Activated T-cell treated with anti-CD3 and anti-CD28 coated beads, Interleukin-2, amount 50 U/mL, for 72 hours (primary cell): Measurements from ENCODE around the gene PHIP. TPM values are rescaled to one million over a fixed set of nuclear protein-coding genes. Genes with fewer than 3 reads are reported as not detected.
"Not testable (repeated sequence)": the region's sequence is repeated elsewhere in the genome, so short reads cannot be mapped to it uniquely, and the experiment has no call there.

Experiments used
- ATAC-seq, 2 donors: fragments of 150-1000 bp; cut with Tn5 transposase; replicated peaks in 1 of 2; 2 replicates each; pipeline ENCODE4 v1.10.0; 2021; ENCODE audit warnings: moderate library complexity in 2 of 2, mild to moderate bottlenecking in 1 of 2
- DNase-seq, 2 donors: peaks; one replicate each; pipeline ENCODE4 v3.0.0; 2021 to 2022; ENCODE audit warnings: mixed read lengths in 1 of 2
- H3K27ac Mint-ChIP-seq: one replicate; pipeline ENCODE4 v1.8.0; 2022; ENCODE audit warnings: mild to moderate bottlenecking, moderate library complexity, mixed read lengths
- H3K27me3 Mint-ChIP-seq: one replicate; pipeline ENCODE4 v1.8.0; 2022; ENCODE audit warnings: low read depth, mixed read lengths
- H3K36me3 Mint-ChIP-seq, 2 donors: one replicate each; pipeline ENCODE4 v1.8.0; 2022; ENCODE audit warnings: mixed read lengths in 2 of 2, mild to moderate bottlenecking in 1 of 2; ENCODE audit not compliant: insufficient read depth in 2 of 2
- H3K4me1 Mint-ChIP-seq: one replicate; pipeline ENCODE4 v1.8.0; 2022; ENCODE audit warnings: low read depth, mixed read lengths
- H3K4me3 Mint-ChIP-seq, 2 donors: one replicate each; pipeline ENCODE4 v1.8.0; 2022; ENCODE audit warnings: mild to moderate bottlenecking in 2 of 2, mixed read lengths in 2 of 2, moderate library complexity in 2 of 2
- H3K9me3 Mint-ChIP-seq, 2 donors: one replicate each; pipeline ENCODE4 v1.8.0; 2022; ENCODE audit warnings: mixed read lengths in 2 of 2
- total RNA-seq, 2 donors: library from RNA; stranded (reverse); gene quantifications; one replicate each; pipeline ENCODE4 v1.2.3, GENCODE V29; 2022

PHIP gene
- total RNA-seq, 2 donors from 2014 or later: 36.4 to 37.1 TPM

DNA sequence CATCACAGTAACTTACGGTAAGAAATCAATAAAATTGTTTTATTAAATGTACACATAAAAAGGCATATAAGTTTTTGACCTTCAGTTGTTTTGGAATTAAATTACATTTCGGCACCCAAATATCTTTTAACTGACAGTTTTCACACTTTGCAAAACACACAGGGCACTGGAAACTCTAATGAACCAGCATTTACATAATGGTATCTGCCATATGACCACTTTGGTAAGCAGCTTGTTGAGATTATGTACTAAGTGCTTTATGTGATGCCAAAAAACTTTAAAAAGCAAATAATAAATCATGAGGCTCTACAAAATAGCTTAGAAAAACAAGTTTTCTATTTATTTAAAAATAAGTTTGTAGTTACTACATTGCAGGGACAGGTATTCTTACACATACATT, 142.5 kb downstream of the PHIP start:
- Mint-ChIP-seq H3K4me1 (no peaks in the 10 kb centered on the region), H3K4me3 (no peak overlapping the region), H3K27me3 (no peaks in the 10 kb centered on the region), H3K36me3 (peaks cover 0 to 8% of the 10 kb centered on the region in 2 donors), H3K9me3 (peaks cover 0 to 2% of the 10 kb centered on the region in 2 donors), H3K27ac (no peak overlapping the region)
- DNase-seq (no peak), ATAC-seq (no peak)

DNA sequence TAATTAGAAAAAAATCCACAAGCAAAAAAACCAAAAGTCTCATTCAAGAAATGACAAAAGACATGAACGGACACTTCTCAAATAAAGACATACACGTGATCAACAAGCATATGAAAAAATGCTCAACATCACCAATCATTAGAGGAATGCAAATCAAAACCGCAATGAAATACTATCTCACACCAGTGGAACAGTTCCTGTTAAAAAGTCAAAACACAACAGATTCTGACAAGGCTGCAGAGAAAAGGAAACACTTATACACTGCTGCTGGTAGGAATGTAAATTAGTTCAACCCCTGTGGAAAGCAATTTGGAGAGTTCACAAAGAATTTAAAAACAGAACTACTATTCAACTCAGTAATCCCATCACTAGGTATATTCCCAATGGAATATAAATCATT, 152.7 kb downstream of the PHIP start:
- Mint-ChIP-seq H3K9me3 (peaks cover 21 to 37% of the 10 kb centered on the region in 2 donors), H3K36me3 (peaks cover 12 to 14% of the 10 kb centered on the region in 2 donors)
- ATAC-seq: no peak

DNA sequence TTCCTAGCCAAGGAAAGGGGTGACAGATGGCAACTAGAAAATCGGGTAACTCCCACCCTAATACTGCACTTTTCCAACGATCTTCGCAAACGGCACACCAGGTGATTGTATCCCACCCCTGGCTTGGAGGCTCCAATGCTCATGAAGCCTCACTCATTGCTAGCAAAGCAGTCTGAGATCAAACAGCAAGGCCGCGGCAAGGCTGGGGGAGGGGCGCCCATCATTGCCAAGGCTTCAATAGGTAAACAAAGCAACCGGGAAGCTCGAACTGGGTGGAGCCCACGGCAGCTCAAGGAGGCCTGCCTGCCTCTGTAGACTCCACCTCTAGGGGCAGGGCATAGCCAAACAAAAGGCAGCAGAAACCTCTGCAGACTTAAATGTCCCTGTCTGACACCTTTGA, 156.9 kb downstream of the PHIP start:
- H3K27ac Mint-ChIP-seq, H3K4me1 Mint-ChIP-seq: not testable (repeated sequence)

More for the DNA sequence above, 152.7 kb downstream of the PHIP start:
- Mint-ChIP-seq H3K27ac (no peak overlapping the region), H3K27me3 (no peaks in the 10 kb centered on the region), H3K4me1 (no peaks in the 10 kb centered on the region), H3K4me3 (no peak overlapping the region)
- DNase-seq: no peak

DNA sequence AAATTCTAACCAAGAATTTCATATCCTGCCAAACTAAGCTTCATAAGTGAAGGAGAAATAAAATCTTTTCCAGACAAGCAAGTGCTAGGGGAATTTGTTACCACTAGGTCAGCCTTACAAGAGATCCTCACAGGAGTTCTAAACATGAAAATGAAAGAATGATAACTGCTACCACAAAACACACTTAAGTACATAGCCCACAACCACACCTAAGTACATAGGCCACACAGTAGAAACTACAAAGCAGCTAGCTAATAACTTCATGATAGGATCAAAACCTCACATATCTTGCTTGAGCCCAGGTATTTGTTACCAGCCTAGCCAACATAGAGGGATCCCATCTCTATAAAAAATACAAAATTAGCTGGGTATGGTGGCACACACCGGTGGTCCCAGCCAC, 160.3 kb downstream of the PHIP start:
- H3K9me3 Mint-ChIP-seq: peaks cover 24 to 28% of the 10 kb centered on the region in 2 donors
- H3K36me3 Mint-ChIP-seq: peaks cover 10 to 23% of the 10 kb centered on the region in 2 donors
- no peak overlapping the region for H3K4me3 Mint-ChIP-seq
- H3K27ac Mint-ChIP-seq: no peak overlapping the region
- H3K4me1 Mint-ChIP-seq: no peaks in the 10 kb centered on the region
- DNase-seq (no peak), ATAC-seq (no peak)
- H3K27me3 Mint-ChIP-seq: peaks cover 9% of the 10 kb centered on the region

More for the DNA sequence above, 156.9 kb downstream of the PHIP start:
- H3K27me3 Mint-ChIP-seq, ATAC-seq, DNase-seq, H3K4me3 Mint-ChIP-seq: not testable (repeated sequence)
- H3K9me3 Mint-ChIP-seq: peaks cover 32 to 36% of the 10 kb centered on the region in 2 donors
- H3K36me3 Mint-ChIP-seq: peaks cover 18 to 25% of the 10 kb centered on the region in 2 donors

DNA sequence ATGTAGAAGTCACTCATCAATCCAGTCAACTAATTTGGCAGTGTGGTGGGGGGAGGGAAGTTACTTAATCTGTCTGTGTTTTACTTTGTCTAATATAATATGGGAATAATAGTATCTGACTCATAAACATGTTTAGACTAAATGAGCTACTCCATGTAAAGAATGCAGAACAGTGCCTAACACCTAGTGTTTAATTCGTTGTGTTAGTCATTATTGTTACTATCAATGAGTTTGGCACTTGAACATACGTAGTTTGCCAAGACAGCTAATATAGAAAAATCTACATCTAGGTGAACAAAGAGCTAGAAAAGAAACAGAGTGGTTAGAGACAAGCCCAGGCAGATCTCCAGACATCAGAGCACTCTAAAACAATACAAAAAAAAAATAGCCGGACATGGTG, 161.6 kb downstream of the PHIP start:
- ATAC-seq (no peak), DNase-seq (no peak)
- Mint-ChIP-seq H3K4me1 (no peaks in the 10 kb centered on the region), H3K4me3 (no peak overlapping the region), H3K36me3 (peaks cover 6 to 22% of the 10 kb centered on the region in 2 donors), H3K27ac (no peak overlapping the region), H3K9me3 (peaks cover 17 to 24% of the 10 kb centered on the region in 2 donors), H3K27me3 (peaks cover 20% of the 10 kb centered on the region)

DNA sequence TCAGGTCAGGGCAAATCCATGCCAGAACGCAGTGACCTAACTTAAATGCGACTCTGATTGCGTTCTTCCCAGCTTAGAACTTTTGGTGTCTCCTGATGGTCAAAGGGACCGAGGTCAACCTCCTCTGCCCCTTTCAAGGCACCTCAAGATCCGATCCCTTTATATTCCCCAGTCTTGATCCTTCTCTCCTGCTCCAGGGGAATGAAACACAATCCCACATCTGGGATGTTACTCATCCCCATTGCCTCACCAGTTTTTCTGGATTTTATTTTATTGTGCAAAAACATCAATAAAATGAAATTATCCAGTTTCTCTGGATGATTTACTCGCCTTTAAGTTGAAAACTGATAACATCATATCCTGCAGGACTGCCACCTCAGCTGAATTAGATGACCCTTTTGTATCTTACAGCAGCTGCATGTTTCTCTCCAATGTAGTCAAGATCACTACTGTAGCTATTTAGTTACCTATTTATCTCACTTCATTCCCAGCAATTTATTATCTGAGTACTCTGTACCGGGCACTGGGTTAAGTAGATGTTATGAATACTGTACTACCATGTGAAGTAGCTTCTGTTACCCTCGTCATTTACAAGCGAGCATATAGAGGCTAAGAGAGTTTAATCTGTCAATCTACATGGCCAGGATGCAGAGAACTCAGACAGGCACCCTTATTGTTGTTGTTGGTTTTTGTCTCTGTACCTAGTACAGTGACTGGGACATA, 166.7 kb downstream of the PHIP start:
- H3K4me3 Mint-ChIP-seq: peak overlapping the region; percentile 42 to 76
- DNase-seq: no peak
- ATAC-seq: no peak
- H3K27ac Mint-ChIP-seq: no peak overlapping the region
- H3K27me3 Mint-ChIP-seq: peaks cover 32% of the 10 kb centered on the region
- H3K36me3 Mint-ChIP-seq: peaks cover 2% of the 10 kb centered on the region in 2 donors
- H3K9me3 Mint-ChIP-seq: peaks cover under 1% of the 10 kb centered on the region in 2 donors
- H3K4me1 Mint-ChIP-seq: peaks cover 12% of the 10 kb centered on the region

DNA sequence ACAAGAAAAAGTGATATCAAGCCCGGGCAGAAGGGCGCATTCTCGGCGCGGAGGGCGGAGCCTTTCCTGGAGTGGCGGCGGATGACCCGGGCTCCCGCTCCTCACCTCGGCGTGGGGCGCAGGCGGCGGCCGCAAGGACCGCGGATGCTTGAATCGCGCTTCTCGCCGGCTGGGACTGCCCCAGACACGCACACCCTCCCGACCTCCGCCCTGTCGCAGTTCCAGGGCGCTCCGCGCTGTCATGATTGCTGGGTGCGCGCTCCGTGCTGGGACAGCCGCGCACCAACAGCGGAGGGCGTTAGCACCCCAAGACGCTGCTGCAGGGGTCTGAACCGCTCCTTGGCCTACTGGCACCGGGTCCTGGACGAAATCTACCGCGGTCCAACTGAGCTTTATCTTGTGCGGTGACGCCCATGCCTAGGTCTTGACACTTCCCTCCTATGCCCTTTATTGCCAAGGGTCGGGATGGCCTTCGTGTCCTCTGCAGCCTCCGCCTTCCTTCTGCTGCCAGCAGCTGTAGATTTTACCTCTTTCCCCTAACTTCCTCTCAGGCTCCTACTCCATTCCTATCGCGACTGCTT, 167.4 kb downstream of the PHIP start:
- DNase-seq (peak; percentile 25 to 36), ATAC-seq (peak; percentile 70 to 93)
- Mint-ChIP-seq H3K27ac (no peak overlapping the region), H3K27me3 (peaks cover 32% of the 10 kb centered on the region), H3K4me3 (peak overlapping the region; percentile 42 to 76), H3K9me3 (no peaks in the 10 kb centered on the region), H3K4me1 (peaks cover 12% of the 10 kb centered on the region), H3K36me3 (peaks cover 2% of the 10 kb centered on the region in 2 donors)

DNA sequence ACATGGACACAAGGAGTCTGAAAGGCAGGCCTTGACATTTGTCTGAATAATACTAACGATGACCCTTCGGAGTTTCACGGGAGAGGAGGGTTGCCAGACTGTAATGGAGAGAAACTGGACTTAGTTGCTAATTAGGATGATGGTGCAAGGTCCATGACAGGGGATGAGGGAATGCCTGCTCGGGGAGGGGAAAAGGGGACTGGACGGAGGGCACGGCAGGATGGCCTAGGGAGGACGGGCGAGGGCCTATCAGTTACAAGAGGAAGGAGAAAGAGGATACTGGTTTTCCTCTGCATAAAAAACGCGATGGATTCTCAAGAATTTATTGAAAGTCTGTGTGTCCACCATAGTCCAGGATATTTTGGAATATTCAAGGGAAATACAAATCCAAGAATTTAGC, 168.0 kb downstream of the PHIP start:
- Mint-ChIP-seq H3K36me3 (peaks cover 2% of the 10 kb centered on the region in 2 donors), H3K4me3 (peak overlapping the region; percentile 42 to 76), H3K27me3 (peaks cover 32% of the 10 kb centered on the region), H3K9me3 (no peaks in the 10 kb centered on the region), H3K4me1 (peaks cover 12% of the 10 kb centered on the region), H3K27ac (no peak overlapping the region)
- DNase-seq (no peak), ATAC-seq (no peak)

DNA sequence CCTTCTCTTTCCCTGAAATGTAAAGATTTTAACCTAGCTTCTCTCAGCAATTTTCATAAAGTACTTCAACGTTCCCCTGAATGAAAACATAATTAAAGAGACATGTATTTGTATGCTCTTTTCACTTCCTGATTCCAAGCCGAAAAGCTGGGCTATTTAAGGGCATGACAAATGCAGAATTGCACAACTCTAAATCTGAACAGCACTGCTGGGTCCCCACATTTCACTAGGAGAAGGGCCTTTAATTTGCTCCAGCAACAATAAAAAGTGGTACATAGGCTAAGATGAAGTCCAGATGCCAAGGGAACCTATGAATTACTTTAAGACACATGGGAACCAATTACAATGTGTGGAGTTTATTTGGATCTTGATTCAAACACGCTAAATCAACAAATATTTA, 168.7 kb downstream of the PHIP start:
- H3K27ac Mint-ChIP-seq: no peak overlapping the region
- H3K4me1 Mint-ChIP-seq: peaks cover 12% of the 10 kb centered on the region
- peaks cover 32% of the 10 kb centered on the region for H3K27me3 Mint-ChIP-seq
- no peak for ATAC-seq
- no peak for DNase-seq
- H3K36me3 Mint-ChIP-seq: peaks cover 2% of the 10 kb centered on the region in 2 donors
- peak overlapping the region in 1 of 2 donors; percentile 76 for H3K4me3 Mint-ChIP-seq
- no peaks in the 10 kb centered on the region for H3K9me3 Mint-ChIP-seq

DNA sequence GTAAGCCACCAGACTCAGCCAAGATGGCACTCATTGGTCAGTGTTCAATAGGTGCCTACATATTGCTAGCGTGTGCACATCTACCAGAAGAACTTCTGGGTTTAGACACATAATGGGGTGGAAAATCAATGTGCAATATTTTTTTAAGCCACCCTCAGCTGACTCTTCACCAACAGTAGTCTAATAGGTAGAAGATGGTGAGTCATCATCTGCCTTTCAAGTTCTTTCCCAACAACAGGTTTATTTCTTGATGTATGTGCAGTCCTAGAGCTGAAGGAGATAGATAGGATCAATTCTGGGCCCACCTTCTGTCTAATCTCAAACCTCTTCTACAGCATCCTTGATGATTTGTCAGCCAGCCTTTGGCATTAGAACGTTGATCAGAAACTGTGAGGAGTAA, 169.4 kb downstream of the PHIP start:
- Mint-ChIP-seq H3K9me3 (no peaks in the 10 kb centered on the region), H3K27me3 (peaks cover 32% of the 10 kb centered on the region), H3K4me1 (peaks cover 12% of the 10 kb centered on the region), H3K36me3 (peaks cover 2% of the 10 kb centered on the region in 2 donors), H3K27ac (no peak overlapping the region), H3K4me3 (no peak overlapping the region)
- ATAC-seq: no peak
- no peak for DNase-seq

DNA sequence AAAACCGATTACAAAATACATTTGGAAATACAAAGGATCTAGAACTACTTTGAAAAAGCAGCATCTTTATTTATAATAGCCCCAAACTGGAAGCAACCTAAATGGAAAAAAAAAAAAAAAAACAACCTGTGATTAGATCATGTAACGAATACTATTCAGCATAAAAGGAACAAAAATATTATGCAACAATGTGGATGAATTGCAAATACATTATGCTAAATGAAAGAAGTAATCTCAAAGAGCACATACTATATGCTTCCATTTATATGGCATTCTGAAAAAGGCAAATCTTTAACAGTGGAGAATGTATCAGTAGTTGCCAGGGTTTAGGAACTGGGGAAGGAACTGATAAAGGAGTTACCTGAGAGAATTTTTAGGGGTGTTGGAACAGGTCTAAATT, 181.8 kb downstream of the PHIP start:
- Mint-ChIP-seq H3K27me3 (no peaks in the 10 kb centered on the region), H3K4me1 (no peaks in the 10 kb centered on the region), H3K36me3 (peaks cover 0 to 1% of the 10 kb centered on the region in 2 donors), H3K27ac (no peak overlapping the region), H3K9me3 (no peaks in the 10 kb centered on the region), H3K4me3 (no peak overlapping the region)
- DNase-seq: no peak
- ATAC-seq: no peak

DNA sequence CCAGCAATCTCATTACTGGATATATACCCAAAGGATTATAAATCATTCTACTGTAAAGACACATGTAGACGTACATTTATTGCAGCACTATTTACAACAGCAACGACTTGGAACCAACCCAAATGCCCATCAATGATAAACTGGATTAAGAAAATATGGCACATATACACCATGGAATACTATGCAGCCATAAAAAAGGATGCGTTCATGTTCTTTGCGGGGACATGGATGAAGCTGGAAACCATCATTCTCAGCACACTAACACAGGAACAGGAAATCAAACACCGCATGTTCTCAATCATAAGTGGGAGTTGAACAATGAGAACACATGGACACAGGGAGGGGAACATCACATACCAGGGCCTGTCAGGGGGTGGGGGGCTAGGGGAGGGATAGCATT, 188.2 kb downstream of the PHIP start:
- H3K36me3 Mint-ChIP-seq, H3K9me3 Mint-ChIP-seq, H3K27me3 Mint-ChIP-seq, H3K27ac Mint-ChIP-seq, H3K4me3 Mint-ChIP-seq, ATAC-seq, H3K4me1 Mint-ChIP-seq, DNase-seq: not testable (repeated sequence)
